HCT116 (cell line): Measurements from ENCODE around the gene GCN1. TPM values are rescaled to one million over a fixed set of nuclear protein-coding genes. Genes with fewer than 3 reads are reported as not detected.

Experiments
- ATAC-seq: fragments of 200-7000 bp; cut with Tn5 transposase; 2 replicates; pipeline ENCODE4 v1.9.1; 2020; ENCODE audit warnings: mild to moderate bottlenecking, moderate library complexity
- BruUV-seq: library from RNA; stranded (reverse); fragments of 400-500 nt; replicated peaks from 2 replicates; lab custom pipeline; 2021; lab: Mats Ljungman, UMichigan
- CTCF ChIA-PET: fragments of 300-600 bp; sonication (Branson Sonifier 250); formaldehyde crosslinking; loops from one replicate; lab custom pipeline; 2021; ENCODE audit warnings: antibody characterized with exemption; lab: Charles Lee
- POLR2A ChIA-PET: fragments of 300-600, 350-600 bp; sonication (Branson Sonifier 250); formaldehyde crosslinking; loops from one replicate; lab custom pipeline; 2021; ENCODE audit warnings: antibody characterized with exemption; lab: Charles Lee
- RAD21 ChIA-PET, 2 experiments: fragments of 300-600 bp; sonication (Branson Sonifier 250); formaldehyde crosslinking; loops; one replicate each; lab custom pipeline; 2023; ENCODE audit warnings: low total read pairs in 2 of 2; ENCODE audit not compliant: uncharacterized antibody in 2 of 2, unreplicated experiment in 2 of 2, low non-redundant PET in 1 of 2; lab: Charles Lee
- DNase-seq: peaks from one replicate; pipeline ENCODE4 v3.0.0-alpha.2; 2010; ENCODE audit warnings: low read depth, low spot score
- H2AFZ ChIP-seq: fragments of 200-600 bp; shearing (Covaris generic), sonication (generic); 2 replicates; pipeline ENCODE4 v1.6.1; 2017; ENCODE audit warnings: low read depth, mixed run types, mixed read lengths, antibody characterized with exemption, low read length; ENCODE audit not compliant: poor library complexity, severe bottlenecking
- H3K27ac ChIP-seq: 2 replicates; pipeline ENCODE4 v1.5.1; 2012; ENCODE audit warnings: low read depth, low read length
- H3K27me3 ChIP-seq: fragments of 200-600 bp; sonication (generic); 2 replicates; pipeline ENCODE4 v1.6.1; 2016; ENCODE audit warnings: mixed run types, low read length, mixed read lengths; ENCODE audit not compliant: insufficient read depth
- H3K36me3 ChIP-seq, 2 experiments: fragments of 200-500 bp in 1 of 2; fragments of 200-600 bp in 1 of 2; sonication (Bioruptor generic) in 1 of 2; sonication (generic) in 1 of 2; 2 replicates each; pipeline versions ENCODE4 v1.5.1 to v1.6.1; 2014 to 2016; ENCODE audit warnings: low read length in 2 of 2, inconsistent platforms in 1 of 2, mixed read lengths in 1 of 2, mixed run types in 1 of 2; ENCODE audit not compliant: insufficient read depth in 2 of 2, control insufficient read depth in 1 of 2
- H3K4me1 ChIP-seq, 2 experiments: fragments of 200-600 bp in 1 of 2; sonication (generic) in 1 of 2; 2 replicates each; pipeline versions ENCODE4 v1.5.1 to v1.6.1; 2012 to 2017; ENCODE audit warnings: low read length in 2 of 2, inconsistent platforms in 1 of 2, mild to moderate bottlenecking in 1 of 2, mixed read lengths in 1 of 2, mixed run types in 1 of 2, moderate library complexity in 1 of 2; ENCODE audit not compliant: insufficient read depth in 2 of 2, control insufficient read depth in 1 of 2
- H3K4me2 ChIP-seq: fragments of 200-600 bp; sonication (generic); 2 replicates; pipeline ENCODE4 v1.6.1; 2017; ENCODE audit warnings: mixed run types, low read length, mixed read lengths
- H3K4me3 ChIP-seq, 2 experiments: fragments of 200-600 bp in 1 of 2; sonication (generic) in 1 of 2; replicated peaks in 1 of 2; 2 replicates each; pipeline ENCODE4 v1.5.1; 2011 to 2016; ENCODE audit warnings: low read length in 2 of 2, control low read depth in 1 of 2, low read depth in 1 of 2, mild to moderate bottlenecking in 1 of 2, mixed read lengths in 1 of 2, mixed run types in 1 of 2
- H3K79me2 ChIP-seq: fragments of 200-600 bp; sonication (generic); 2 replicates; pipeline ENCODE4 v1.6.1; 2017; ENCODE audit warnings: mild to moderate bottlenecking, mixed run types, low read length, moderate library complexity, mixed read lengths; ENCODE audit not compliant: insufficient read depth
- H3K9ac ChIP-seq: fragments of 200-600 bp; sonication (generic); 2 replicates; pipeline ENCODE4 v1.6.1; 2016; ENCODE audit warnings: low read length, mixed read lengths
- H3K9me2 ChIP-seq: fragments of 200-600 bp; sonication (generic), shearing (Covaris generic); 2 replicates; pipeline ENCODE4 v1.6.1; 2017; ENCODE audit warnings: mixed run types, mild to moderate bottlenecking, moderate library complexity; ENCODE audit not compliant: insufficient read depth
- H3K9me3 ChIP-seq, 2 experiments: fragments of 200-500 bp in 1 of 2; fragments of 200-600 bp in 1 of 2; sonication (Bioruptor generic) in 1 of 2; sonication (generic) in 1 of 2; 2 replicates each; pipeline ENCODE4 v1.6.1; 2014 to 2017; ENCODE audit warnings: low read length in 2 of 2, mixed read lengths in 2 of 2, inconsistent platforms in 1 of 2, low read depth in 1 of 2, mild to moderate bottlenecking in 1 of 2, mixed run types in 1 of 2, moderate library complexity in 1 of 2; ENCODE audit not compliant: control insufficient read depth in 1 of 2, insufficient read depth in 1 of 2
- H4K20me1 ChIP-seq: fragments of 200-600 bp; sonication (generic), shearing (Covaris generic); 2 replicates; pipeline ENCODE4 v1.6.1; 2017; ENCODE audit warnings: mixed run types, mild to moderate bottlenecking, moderate library complexity; ENCODE audit not compliant: insufficient read depth
- CBX3 ChIP-seq: IDR thresholded peaks from 2 replicates; pipeline ENCODE4 v1.6.1; 2012; ENCODE audit warnings: low read depth
- CEBPB ChIP-seq: IDR thresholded peaks from 2 replicates; pipeline ENCODE4 v1.6.1; 2012; ENCODE audit warnings: low read depth
- EGR1 ChIP-seq: IDR thresholded peaks from 2 replicates; pipeline ENCODE4 v1.6.1; 2012; ENCODE audit warnings: low read depth
- ELF1 ChIP-seq: IDR thresholded peaks from 2 replicates; pipeline ENCODE4 v1.6.1; 2012; ENCODE audit warnings: low read depth, borderline replicate concordance
- EZH2 ChIP-seq: fragments of 200-600 bp; sonication (generic); IDR thresholded peaks from 2 replicates; pipeline ENCODE4 v1.6.1; 2017; ENCODE audit warnings: antibody characterized with exemption, mixed run types
- EZH2phosphoT487 ChIP-seq: fragments of 200-600 bp; IDR thresholded peaks from 2 replicates; pipeline ENCODE4 v1.6.1; 2018; ENCODE audit warnings: antibody characterized with exemption, borderline replicate concordance
- FOSL1 ChIP-seq: IDR thresholded peaks from 2 replicates; pipeline ENCODE4 v1.6.1; 2012; ENCODE audit warnings: low read depth
- JUND ChIP-seq: IDR thresholded peaks from 2 replicates; pipeline ENCODE4 v1.6.1; 2012
- MAX ChIP-seq: IDR thresholded peaks from 2 replicates; pipeline ENCODE4 v1.6.1; 2012
- POLR2AphosphoS5 ChIP-seq: IDR thresholded peaks from 2 replicates; pipeline ENCODE4 v1.6.1; 2011; ENCODE audit warnings: mild to moderate bottlenecking, low read depth, low read length, moderate library complexity
- RAD21 ChIP-seq: IDR thresholded peaks from 2 replicates; pipeline ENCODE4 v1.6.1; 2012; ENCODE audit warnings: low read depth, mild to moderate bottlenecking
- REST ChIP-seq: IDR thresholded peaks from 2 replicates; pipeline ENCODE4 v1.6.1; 2012; ENCODE audit warnings: low read depth
- SIN3A ChIP-seq: IDR thresholded peaks from 2 replicates; pipeline ENCODE4 v1.6.1; 2012; ENCODE audit warnings: low read depth
- SP1 ChIP-seq: IDR thresholded peaks from 2 replicates; pipeline ENCODE4 v1.6.1; 2012; ENCODE audit warnings: low read depth
- SRF ChIP-seq: IDR thresholded peaks from 2 replicates; pipeline ENCODE4 v1.6.1; 2012; ENCODE audit warnings: low read depth
- TCF7L2 ChIP-seq: IDR thresholded peaks from 2 replicates; pipeline ENCODE4 v1.7.0; 2011; ENCODE audit warnings: borderline replicate concordance, inconsistent platforms; ENCODE audit not compliant: insufficient read depth, insufficient read length; ENCODE audit errors: extremely low read depth
- YY1 ChIP-seq: IDR thresholded peaks from 2 replicates; pipeline ENCODE4 v1.6.1; 2011; ENCODE audit warnings: low read length, low read depth, moderate library complexity, mild to moderate bottlenecking; ENCODE audit not compliant: insufficient replicate concordance; ENCODE audit errors: extremely low read depth
- ZBTB33 ChIP-seq: IDR thresholded peaks from 2 replicates; pipeline ENCODE4 v1.6.1; 2011; ENCODE audit warnings: mild to moderate bottlenecking, low read length, moderate library complexity; ENCODE audit not compliant: insufficient replicate concordance; ENCODE audit errors: extremely low read depth
- ZFX ChIP-seq: fragments of 450-650 bp; IDR thresholded peaks from 2 replicates; pipeline ENCODE4 v1.6.1; 2017
- ZNF274 ChIP-seq: fragments of 200-500 bp; sonication (Bioruptor generic); IDR thresholded peaks from 2 replicates; pipeline ENCODE4 v1.6.1; 2014; ENCODE audit warnings: mild to moderate bottlenecking, low read depth, low read length, inconsistent platforms
- intact Hi-C: fragments of 100-400 bp; cut with micrococcal nuclease; formaldehyde crosslinking; loops from 2 replicates; pipeline ENCODE4 v1.10.0; 2022
- total RNA-seq: library from RNA; stranded (reverse); gene quantifications from one replicate; pipeline ENCODE4 v1.2.1, GENCODE V29; 2021; ENCODE audit not compliant: unreplicated experiment
- TF ChIP-seq, protein P1 (sequence below): IDR thresholded peaks from 2 replicates; pipeline ENCODE4 v1.6.1; 2012

GCN1 gene
- total RNA-seq, 1 experiment from 2014 or later, result 184 TPM

DNA sequence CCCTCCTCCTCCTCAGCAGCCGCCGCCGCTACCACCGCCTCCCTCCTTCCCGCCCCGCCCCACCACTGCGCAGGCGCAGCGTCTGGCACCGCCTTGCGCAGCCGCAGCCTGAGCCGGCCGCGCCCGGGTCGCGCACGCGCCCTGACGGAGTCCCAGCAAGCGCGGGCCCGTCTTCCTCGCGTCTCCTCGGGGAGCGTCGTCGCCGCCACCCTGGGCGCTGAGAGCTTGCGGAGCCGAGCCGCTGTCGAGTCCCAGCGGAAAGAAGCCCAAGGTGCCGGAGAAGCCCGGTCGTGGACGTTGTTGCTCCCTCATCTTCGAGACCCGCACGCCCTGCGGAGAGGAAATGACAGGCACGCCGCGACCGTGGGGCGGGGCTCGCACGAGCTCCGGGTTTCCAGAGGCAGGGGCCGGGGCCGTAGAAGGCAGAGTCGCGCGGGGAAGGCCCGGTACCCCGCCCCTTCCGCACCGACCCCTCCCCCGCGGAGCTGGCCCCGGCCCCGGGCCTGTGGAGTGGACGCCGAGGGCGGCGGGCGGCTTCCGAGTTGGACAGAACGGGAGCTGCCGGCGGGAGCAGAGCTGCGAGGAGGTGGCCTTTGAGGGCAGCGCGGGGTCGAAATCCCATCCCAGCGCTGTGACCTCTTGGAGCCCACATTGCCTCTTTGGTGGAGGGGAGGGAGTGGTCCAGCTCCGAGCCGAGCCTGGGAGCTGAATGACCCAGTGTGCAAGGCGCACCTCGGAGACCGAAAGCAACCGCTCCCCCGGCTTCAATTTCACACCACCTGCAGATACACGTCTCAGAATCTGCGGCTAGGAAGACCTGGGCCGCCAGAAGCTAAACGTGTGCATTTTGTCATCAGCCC, 77.5 kb downstream of the GCN1 start:
- ATAC-seq, result peak; percentile 81
- RAD21 ChIA-PET, result interaction anchor here in 1 of 2 experiments (0.5 kb wide), 1 partner anchor 174 kb away, joined by 4 read pairs; the partner anchor contains the start of gene RNU4-2
- POLR2A ChIA-PET, result interaction anchor here (0.6 to 2.3 kb wide), 5 partner anchors 9 to 174 kb away, joined by 4 to 22 read pairs (median 6); partner anchors contain the start of genes RNU4-2 and RPLP0
- Histone ChIP-seq H3K36me3 (peaks cover 4 to 15% of the 10 kb centered on the region in 2 experiments; a peak in 2 of 4 replicates), H3K4me3 (peak overlapping the region; percentile 60 to 65), H3K9me2 (no peaks in the 10 kb centered on the region), H3K27ac (peak overlapping the region; percentile 70), H4K20me1 (no peaks in the 10 kb centered on the region), H3K9ac (peak overlapping the region; percentile 75), H3K4me2 (peak overlapping the region; percentile 96), H3K79me2 (peaks cover 58% of the 10 kb centered on the region), H2AFZ (no peak overlapping the region), H3K9me3 (no peaks in the 10 kb centered on the region), H3K4me1 (peaks cover 17 to 27% of the 10 kb centered on the region in 2 experiments), H3K27me3 (no peaks in the 10 kb centered on the region)
- DNase-seq, result peak; percentile 67
- intact Hi-C loops, result loop anchor here (5.0 kb wide), 1 partner anchor 65 kb away; no protein-coding TSS in a partner anchor
- CTCF ChIA-PET, result interaction anchor here (1.0 kb wide), 1 partner anchor 148 kb away, joined by 5 read pairs; the partner anchor contains the start of gene PXN
- no TSS peak for BruUV-seq
- no peak for TF ChIP-seq FOSL1
- peak; percentile 88 for TF ChIP-seq MAX
- no peak for TF ChIP-seq CEBPB
- no peak for TF ChIP-seq JUND
- TF ChIP-seq EGR1, result no peak
- peak; percentile 97 for TF ChIP-seq SIN3A
- TF ChIP-seq REST, result no peak
- no peak for TF ChIP-seq YY1
- TF ChIP-seq, protein P1, sequence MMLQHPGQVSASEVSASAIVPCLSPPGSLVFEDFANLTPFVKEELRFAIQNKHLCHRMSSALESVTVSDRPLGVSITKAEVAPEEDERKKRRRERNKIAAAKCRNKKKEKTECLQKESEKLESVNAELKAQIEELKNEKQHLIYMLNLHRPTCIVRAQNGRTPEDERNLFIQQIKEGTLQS, result no peak; the same call in 1 of the 2 replicates
- no peak for TF ChIP-seq EZH2phosphoT487
- TF ChIP-seq ZBTB33, result peak; percentile 18
- TF ChIP-seq SP1, result no peak
- TF ChIP-seq RAD21, result no peak
- TF ChIP-seq EZH2, result no peak
- no peak for TF ChIP-seq ZNF274
- no peak for TF ChIP-seq SRF
- TF ChIP-seq TCF7L2, result no peak
- TF ChIP-seq POLR2AphosphoS5, result peak; percentile 94
- peak; percentile 59; the same call in 1 of the 2 replicates for TF ChIP-seq ZFX
- TF ChIP-seq CBX3, result no peak
- TF ChIP-seq ELF1, result no peak
